ENCODE results near the gene DPP4. TPM values are rescaled to one million over a fixed set of nuclear protein-coding genes. Genes with fewer than 3 reads are reported as not detected.

DPP4 gene
- total and polyA plus RNA-seq, 5 experiments from 2014 or later, result 13.3 to 49.6 (median 27.0) TPM

DNA sequence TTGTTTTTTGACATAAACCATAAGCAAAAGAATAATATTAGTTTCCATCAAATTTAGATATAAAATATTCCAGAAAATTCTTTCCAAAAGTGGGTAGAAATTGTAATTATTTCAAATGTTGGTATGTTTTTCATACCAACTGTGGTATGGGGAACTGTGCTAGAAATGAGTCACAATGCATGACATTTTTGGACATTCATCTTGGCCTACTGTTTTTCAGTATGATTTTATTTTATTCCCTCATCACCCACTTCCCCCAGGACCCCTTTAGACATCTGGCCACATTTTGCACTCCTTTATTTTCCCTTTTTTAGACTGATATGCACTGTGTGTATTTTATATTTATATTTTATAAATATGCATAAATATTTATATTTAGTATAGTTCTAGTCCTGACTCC, 97.1 kb downstream of the DPP4 start:
- Mint-ChIP-seq H3K4me3 (no peak overlapping the region), H3K27me3 (no peaks in the 10 kb centered on the region), H3K27ac (no peak overlapping the region), H3K9me3 (no peaks in the 10 kb centered on the region), H3K36me3 (peaks cover 0 to 2% (median 0%) of the 10 kb centered on the region in 3 donors), H3K4me1 (peaks cover 5 to 9% (median 6%) of the 10 kb centered on the region in 4 donors)
- POLR2A ChIA-PET, result no interaction called here
- ATAC-seq, result no peak
- no peak for DNase-seq

DNA sequence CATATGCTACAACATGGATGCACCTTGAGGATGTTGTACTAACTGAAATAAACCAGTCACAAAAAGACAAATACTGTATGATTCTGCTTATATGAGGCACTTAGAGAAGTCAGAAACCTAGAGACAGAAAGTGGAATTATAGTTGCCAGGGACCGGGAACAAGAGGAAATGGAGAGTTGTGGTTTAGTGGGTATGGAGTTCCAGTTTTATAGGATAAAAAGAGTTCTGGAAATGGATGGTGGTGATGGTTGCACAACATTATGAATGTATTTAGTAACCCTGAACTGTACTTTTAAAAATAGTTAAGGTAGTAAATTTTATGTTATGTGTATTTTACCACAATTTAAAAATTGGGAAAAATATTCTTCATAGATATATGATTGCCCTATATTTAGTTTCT, 97.7 kb downstream of the DPP4 start:
- peaks cover 2 to 9% (median 6%) of the 10 kb centered on the region in 4 donors for H3K4me1 Mint-ChIP-seq
- H3K27me3 Mint-ChIP-seq, result no peaks in the 10 kb centered on the region
- no peaks in the 10 kb centered on the region for H3K9me3 Mint-ChIP-seq
- H3K4me3 Mint-ChIP-seq, result no peak overlapping the region
- H3K36me3 Mint-ChIP-seq, result peaks cover 0 to 2% (median 0%) of the 10 kb centered on the region in 3 donors
- DNase-seq (no peak), ATAC-seq (no peak)
- POLR2A ChIA-PET, result no interaction called here
- H3K27ac Mint-ChIP-seq, result no peak overlapping the region

GRCh38 chr2:161975813-161976160, 98.2 kb downstream of the DPP4 start:
- Mint-ChIP-seq H3K27me3 (no peaks in the 10 kb centered on the region), H3K36me3 (peaks cover 0 to 2% (median 0%) of the 10 kb centered on the region in 3 donors), H3K4me3 (no peak overlapping the region), H3K4me1 (peaks cover 0 to 9% (median 6%) of the 10 kb centered on the region in 4 donors), H3K9me3 (no peaks in the 10 kb centered on the region), H3K27ac (no peak overlapping the region)
- ATAC-seq (no peak), DNase-seq (no peak)
- POLR2A ChIA-PET, result no interaction called here

GRCh38 chr2:161975062-161975812, 98.8 kb downstream of the DPP4 start:
- POLR2A ChIA-PET, result no interaction called here
- H3K4me1 Mint-ChIP-seq, result peaks cover 0 to 9% (median 6%) of the 10 kb centered on the region in 4 donors
- H3K27me3 Mint-ChIP-seq, result no peaks in the 10 kb centered on the region
- H3K27ac Mint-ChIP-seq, result no peak overlapping the region
- peaks cover 0 to 2% (median 0%) of the 10 kb centered on the region in 3 donors for H3K36me3 Mint-ChIP-seq
- ATAC-seq (no peak), DNase-seq (no peak)
- H3K4me3 Mint-ChIP-seq, result no peak overlapping the region
- H3K9me3 Mint-ChIP-seq, result no peaks in the 10 kb centered on the region

DNA sequence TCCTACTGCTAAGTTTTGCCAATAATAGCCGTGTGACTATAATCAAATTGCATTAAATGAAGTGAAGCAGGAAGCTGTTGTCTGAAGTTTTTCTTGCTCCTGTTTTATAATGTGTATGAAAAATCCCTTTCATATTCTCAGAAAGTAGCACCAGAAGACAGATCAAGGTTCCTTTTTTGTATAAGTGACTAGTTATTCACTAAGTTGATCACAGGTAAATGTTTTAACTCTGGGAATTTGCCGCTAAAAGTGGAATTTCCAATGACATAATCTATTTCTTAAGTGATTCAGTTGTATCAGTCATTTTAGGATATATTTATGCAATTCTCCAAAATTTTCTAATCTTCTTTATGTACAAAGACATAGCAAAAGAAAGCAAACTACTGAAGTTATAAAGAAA, 99.6 kb downstream of the DPP4 start:
- Mint-ChIP-seq H3K9me3 (no peaks in the 10 kb centered on the region), H3K4me1 (peaks cover 0 to 8% (median 4%) of the 10 kb centered on the region in 4 donors), H3K27me3 (no peaks in the 10 kb centered on the region), H3K4me3 (no peak overlapping the region), H3K36me3 (peaks cover 0 to 2% (median 0%) of the 10 kb centered on the region in 3 donors), H3K27ac (no peak overlapping the region)
- DNase-seq, result no peak
- ATAC-seq, result no peak
- POLR2A ChIA-PET, result interaction anchor here (0.6 kb wide), 1 partner anchor 99 kb away, joined by 4 read pairs; no protein-coding TSS in a partner anchor

- H3K9me3 Mint-ChIP-seq, result no peaks in the 10 kb centered on the region
- no peak overlapping the region for H3K27ac Mint-ChIP-seq
Observed at GRCh38 chr2:161972866-161973265, 101.1 kb downstream of the DPP4 start.

GRCh38 chr2:161972232-161972631, 101.8 kb downstream of the DPP4 start:
- Mint-ChIP-seq H3K36me3 (peaks cover 0 to 1% (median 0%) of the 10 kb centered on the region in 3 donors), H3K27ac (no peak overlapping the region), H3K4me1 (peaks cover 0 to 6% (median under 1%) of the 10 kb centered on the region in 4 donors), H3K4me3 (no peak overlapping the region), H3K27me3 (no peaks in the 10 kb centered on the region), H3K9me3 (no peaks in the 10 kb centered on the region)
- ATAC-seq (no peak), DNase-seq (no peak)
- POLR2A ChIA-PET, result no interaction called here

More at GRCh38 chr2:161972866-161973265, 101.1 kb downstream of the DPP4 start:
- Mint-ChIP-seq H3K4me3 (no peak overlapping the region), H3K27me3 (no peaks in the 10 kb centered on the region), H3K36me3 (peaks cover 0 to 2% (median 0%) of the 10 kb centered on the region in 3 donors), H3K4me1 (peaks cover 0 to 6% (median under 1%) of the 10 kb centered on the region in 4 donors)
- ATAC-seq (no peak), DNase-seq (no peak)
- POLR2A ChIA-PET, result no interaction called here

GRCh38 chr2:161971551-161971950, 102.5 kb downstream of the DPP4 start:
- peak overlapping the region in 1 of 10 donors; percentile 35 for H3K27ac Mint-ChIP-seq
- no peak overlapping the region for H3K4me3 Mint-ChIP-seq
- H3K4me1 Mint-ChIP-seq, result peaks cover 0 to 6% (median under 1%) of the 10 kb centered on the region in 4 donors
- no peaks in the 10 kb centered on the region for H3K27me3 Mint-ChIP-seq
- POLR2A ChIA-PET, result no interaction called here
- no peaks in the 10 kb centered on the region for H3K36me3 Mint-ChIP-seq
- no peak for DNase-seq
- H3K9me3 Mint-ChIP-seq, result no peaks in the 10 kb centered on the region
- no peak for ATAC-seq

- H3K27me3 Mint-ChIP-seq, result no peaks in the 10 kb centered on the region
- peaks cover 0 to 3% (median under 1%) of the 10 kb centered on the region in 4 donors for H3K4me1 Mint-ChIP-seq
- DNase-seq, result no peak
- ATAC-seq, result no peak
- POLR2A ChIA-PET, result no interaction called here
- no peaks in the 10 kb centered on the region for H3K9me3 Mint-ChIP-seq
- H3K36me3 Mint-ChIP-seq, result no peaks in the 10 kb centered on the region
- H3K4me3 Mint-ChIP-seq, result no peak overlapping the region
- no peak overlapping the region for H3K27ac Mint-ChIP-seq
Observed at GRCh38 chr2:161969159-161969558, 104.9 kb downstream of the DPP4 start.

- Mint-ChIP-seq H3K9me3 (no peaks in the 10 kb centered on the region), H3K4me3 (no peak overlapping the region), H3K4me1 (no peaks in the 10 kb centered on the region), H3K27me3 (no peaks in the 10 kb centered on the region), H3K36me3 (no peaks in the 10 kb centered on the region), H3K27ac (no peak overlapping the region)
- DNase-seq (no peak), ATAC-seq (no peak)
- POLR2A ChIA-PET, result no interaction called here
Observed at GRCh38 chr2:161965994-161966393, 108.0 kb downstream of the DPP4 start.

DNA sequence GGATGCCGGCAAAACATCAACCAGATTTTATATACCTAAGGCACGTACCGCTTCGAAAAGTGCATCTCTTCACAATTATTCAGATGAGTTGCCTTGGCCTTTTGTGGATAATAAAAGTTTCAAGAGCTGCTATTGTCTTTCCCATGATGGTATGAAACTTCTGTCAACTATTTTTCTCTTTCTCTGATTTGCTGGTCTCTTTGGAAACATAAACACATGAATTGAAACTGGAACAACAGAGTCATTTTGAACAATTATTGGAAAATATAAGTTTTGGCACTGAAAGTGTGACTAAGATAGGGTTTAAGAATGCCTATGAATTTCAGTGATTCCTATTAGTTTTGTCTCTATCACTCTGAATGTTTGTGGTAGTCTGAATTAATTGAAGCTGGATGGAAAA, 109.9 kb downstream of the DPP4 start:
- POLR2A ChIA-PET, result no interaction called here
- no peak for ATAC-seq
- no peak overlapping the region for H3K27ac Mint-ChIP-seq
- no peak for DNase-seq
- no peak overlapping the region for H3K4me3 Mint-ChIP-seq
- no peaks in the 10 kb centered on the region for H3K27me3 Mint-ChIP-seq
- no peaks in the 10 kb centered on the region for H3K9me3 Mint-ChIP-seq
- no peaks in the 10 kb centered on the region for H3K36me3 Mint-ChIP-seq
- no peaks in the 10 kb centered on the region for H3K4me1 Mint-ChIP-seq

DNA sequence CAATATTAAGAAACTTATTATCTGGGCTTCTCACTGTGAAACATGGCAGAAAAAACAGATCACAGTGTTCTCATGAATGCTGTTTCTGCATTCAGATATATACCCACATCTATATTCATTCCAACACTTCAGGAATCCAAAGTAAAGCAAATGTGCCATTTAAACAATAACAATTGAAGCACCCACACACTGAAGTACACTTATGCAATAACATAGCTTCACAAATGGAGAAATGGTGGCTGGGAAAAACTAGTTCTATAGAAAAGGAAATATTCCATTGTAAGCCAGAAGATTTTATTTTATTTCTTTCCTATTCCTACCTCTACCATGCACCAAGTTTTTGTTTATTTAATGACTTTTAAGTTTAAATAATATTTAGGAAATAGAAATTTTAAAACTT, 111.9 kb downstream of the DPP4 start:
- ATAC-seq (no peak), DNase-seq (no peak)
- no peaks in the 10 kb centered on the region for H3K36me3 Mint-ChIP-seq
- POLR2A ChIA-PET, result no interaction called here
- no peaks in the 10 kb centered on the region for H3K27me3 Mint-ChIP-seq
- peaks cover 0 to 5% (median 1%) of the 10 kb centered on the region in 4 donors for H3K4me1 Mint-ChIP-seq
- no peak overlapping the region for H3K4me3 Mint-ChIP-seq
- H3K9me3 Mint-ChIP-seq, result no peaks in the 10 kb centered on the region
- no peak overlapping the region for H3K27ac Mint-ChIP-seq

GRCh38 chr2:161961061-161961460, 113.0 kb downstream of the DPP4 start:
- Mint-ChIP-seq H3K36me3 (no peaks in the 10 kb centered on the region), H3K9me3 (no peaks in the 10 kb centered on the region), H3K4me3 (no peak overlapping the region), H3K27me3 (no peaks in the 10 kb centered on the region), H3K4me1 (peaks cover 6 to 16% (median 12%) of the 10 kb centered on the region in 4 donors), H3K27ac (peak overlapping the region in 1 of 10 donors; percentile 79)
- POLR2A ChIA-PET, result no interaction called here
- ATAC-seq, result no peak
- no peak for DNase-seq

DNA sequence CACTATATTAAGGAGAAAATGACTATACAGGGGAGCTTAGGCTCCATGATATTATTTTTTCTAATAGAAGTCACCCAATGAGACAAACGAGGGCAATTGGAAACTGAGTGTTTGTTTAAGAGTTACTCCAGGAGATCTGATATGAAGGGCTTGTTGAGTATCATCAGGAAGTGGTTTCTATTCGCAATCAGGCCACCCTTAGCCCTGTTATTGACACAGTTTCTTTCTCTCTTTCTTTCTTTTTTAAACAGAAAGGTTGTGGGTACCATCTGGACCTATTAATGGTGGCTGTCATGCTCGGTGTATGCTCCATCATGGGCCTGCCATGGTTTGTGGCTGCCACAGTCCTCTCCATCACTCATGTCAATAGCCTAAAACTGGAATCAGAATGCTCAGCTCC, 117.3 kb downstream of the DPP4 start:
- H3K36me3 Mint-ChIP-seq, result no peaks in the 10 kb centered on the region
- H3K9me3 Mint-ChIP-seq, result no peaks in the 10 kb centered on the region
- peak; percentile 48 to 53 for ATAC-seq
- POLR2A ChIA-PET, result no interaction called here
- peak overlapping the region in 9 of 10 donors; percentile 43 to 81 (median 62) for H3K4me3 Mint-ChIP-seq
- DNase-seq, result peak in 3 of 10 donors; percentile 12 to 27 (median 15)
- peak overlapping the region in 9 of 10 donors; percentile 58 to 97 (median 79) for H3K27ac Mint-ChIP-seq
- no peaks in the 10 kb centered on the region for H3K27me3 Mint-ChIP-seq
- peaks cover 30 to 53% (median 50%) of the 10 kb centered on the region in 4 donors for H3K4me1 Mint-ChIP-seq
